GM12878 (cell line): Measurements from ENCODE around the gene KLF11. TPM values are rescaled to one million over a fixed set of nuclear protein-coding genes. Genes with fewer than 3 reads are reported as not detected.

ENCODE experiments used
- ATAC-seq: fragments of 200-7000 bp; cut with Tn5 transposase; 3 replicates; pipeline ENCODE4 v1.9.1; 2020; ENCODE audit warnings: mild to moderate bottlenecking, moderate library complexity
- BruUV-seq: library from RNA; stranded (reverse); fragments of 400-500 nt; replicated peaks from 2 replicates; lab custom pipeline; 2021; lab: Mats Ljungman, UMichigan
- CTCF ChIA-PET: fragments of 300-600 bp; sonication (Branson Sonifier 250); formaldehyde crosslinking; extraction: SDS; loops from one replicate; lab custom pipeline; 2021; ENCODE audit warnings: inconsistent platforms; lab: Yijun Ruan, JAX
- POLR2A ChIA-PET: fragments of 350-600 bp; formaldehyde crosslinking; extraction: SDS; loops from one replicate; lab custom pipeline; 2021; ENCODE audit warnings: inconsistent platforms; lab: Charles Lee
- RAD21 ChIA-PET: fragments of 300-600 bp; sonication (Branson Sonifier 250); formaldehyde crosslinking; loops from one replicate; lab custom pipeline; 2023; ENCODE audit warnings: antibody characterized with exemption; ENCODE audit not compliant: unreplicated experiment; lab: Charles Lee
- SMC1A ChIA-PET: fragments of 300-600 bp; sonication (Branson Sonifier 250); formaldehyde crosslinking; loops from one replicate; lab custom pipeline; 2023; ENCODE audit not compliant: unreplicated experiment, uncharacterized antibody; lab: Charles Lee
- DNase-seq: peaks from one replicate; pipeline ENCODE4 v3.0.0-alpha.2; 2011; ENCODE audit warnings: low read depth, low spot score
- FAIRE-seq: peaks from 3 replicates; lab custom pipeline; 2011; peaks lifted over from hg19 to GRCh38; lab: Jason Lieb, UNC
- H2AFZ ChIP-seq: 2 replicates; pipeline ENCODE4 v1.6.0; 2011; ENCODE audit warnings: low read depth, low read length, control low read depth; ENCODE audit not compliant: control insufficient read depth
- H3K27ac ChIP-seq: 2 replicates; pipeline ENCODE4 v1.5.1; 2011; ENCODE audit warnings: control low read depth; ENCODE audit not compliant: control insufficient read depth, insufficient read depth
- H3K27me3 ChIP-seq, 2 experiments: replicated peaks in 1 of 2; 2 replicates each; pipeline versions ENCODE4 v1.6.0 to v1.6.1; 2011; ENCODE audit warnings: low read length in 1 of 2; ENCODE audit not compliant: control insufficient read depth in 2 of 2, insufficient read depth in 2 of 2
- H3K36me3 ChIP-seq, 2 experiments: 2 replicates each; pipeline ENCODE4 v1.5.1; 2011; ENCODE audit warnings: low read length in 1 of 2; ENCODE audit not compliant: control insufficient read depth in 2 of 2, insufficient read depth in 2 of 2
- H3K4me1 ChIP-seq: 2 replicates; pipeline ENCODE4 v1.6.1; 2011; ENCODE audit warnings: mild to moderate bottlenecking, low read length, moderate library complexity, mixed read lengths; ENCODE audit not compliant: control insufficient read depth, insufficient read depth
- H3K4me2 ChIP-seq: 2 replicates; pipeline ENCODE4 v1.6.0; 2011; ENCODE audit warnings: control low read depth; ENCODE audit not compliant: control insufficient read depth, insufficient read depth
- H3K4me3 ChIP-seq: fragments of 200-600 bp; sonication (generic); 2 replicates; pipeline ENCODE4 v1.5.1; 2016
- H3K79me2 ChIP-seq: 2 replicates; pipeline ENCODE4 v1.6.0; 2011; ENCODE audit warnings: low read length; ENCODE audit not compliant: control insufficient read depth, insufficient read depth
- H3K9ac ChIP-seq: 2 replicates; pipeline ENCODE4 v1.8.0; 2011; ENCODE audit warnings: low read length, control low read depth, mixed read lengths; ENCODE audit not compliant: control insufficient read depth, insufficient read depth
- H3K9me3 ChIP-seq: replicated peaks from 3 replicates; pipeline ENCODE4 v1.5.1; 2011; ENCODE audit warnings: mild to moderate bottlenecking, low read length; ENCODE audit not compliant: control insufficient read depth, insufficient read depth
- H4K20me1 ChIP-seq: 2 replicates; pipeline ENCODE4 v1.6.0; 2011; ENCODE audit not compliant: control insufficient read depth, insufficient read depth
- BCL11A ChIP-seq: IDR thresholded peaks from 2 replicates; pipeline ENCODE4 v1.6.1; 2011; ENCODE audit warnings: low read depth, low read length
- BHLHE40 ChIP-seq, 2 experiments: fragments of 450-650 bp in 1 of 2; IDR thresholded peaks; 2 replicates each; pipeline ENCODE4 v1.6.1; 2011 to 2017; ENCODE audit warnings: low read depth in 2 of 2, borderline replicate concordance in 1 of 2, improper control_type of control experiment in 1 of 2, low read length in 1 of 2, mild to moderate bottlenecking in 1 of 2
- CHD2 ChIP-seq: IDR thresholded peaks from 2 replicates; pipeline ENCODE4 v1.6.1; 2011; ENCODE audit warnings: low read depth, low read length, improper control_type of control experiment, borderline replicate concordance
- KLF5 ChIP-seq: fragments of 450-650 bp; IDR thresholded peaks from 2 replicates; pipeline ENCODE4 v1.6.1; 2014; ENCODE audit warnings: mild to moderate bottlenecking; ENCODE audit not compliant: partially characterized antibody
- NFYB ChIP-seq: IDR thresholded peaks from 2 replicates; pipeline ENCODE4 v1.6.1; 2011; ENCODE audit warnings: low read depth, mild to moderate bottlenecking, low read length, improper control_type of control experiment, moderate library complexity; ENCODE audit not compliant: insufficient read depth
- NRF1 ChIP-seq: conservative IDR thresholded peaks from 2 replicates; pipeline ENCODE4 v1.6.1; 2011; ENCODE audit warnings: mild to moderate bottlenecking, low read depth, low read length, improper control_type of control experiment
- PAX5 ChIP-seq: IDR thresholded peaks from 2 replicates; pipeline ENCODE4 v1.6.1; 2011; ENCODE audit warnings: low read depth, low read length, borderline replicate concordance
- PAX8 ChIP-seq: fragments of 450-650 bp; IDR thresholded peaks from 2 replicates; pipeline ENCODE4 v1.6.1; 2017; ENCODE audit warnings: mild to moderate bottlenecking, moderate library complexity
- POU2F2 ChIP-seq: IDR thresholded peaks from 3 replicates; pipeline ENCODE4 v1.6.1; 2011; ENCODE audit warnings: low read depth, mild to moderate bottlenecking, low read length, borderline replicate concordance
- RUNX3 ChIP-seq: IDR thresholded peaks from 2 replicates; pipeline ENCODE4 v1.6.1; 2012; ENCODE audit warnings: low read length, inconsistent platforms
- SP1 ChIP-seq: IDR thresholded peaks from one replicate; pipeline ENCODE4 v1.6.1; 2011; ENCODE audit warnings: low read depth, low read length
- TCF12 ChIP-seq: IDR thresholded peaks from 2 replicates; pipeline ENCODE4 v1.6.1; 2011; ENCODE audit warnings: low read depth, mild to moderate bottlenecking, low read length
- WGBS: methylation state at CpG from one replicate; pipeline ENCODE4 v1.1.6; 2016; ENCODE audit warnings: low lambda C conversion rate; ENCODE audit not compliant: insufficient replicate concordance, insufficient coverage; ENCODE audit errors: missing lambda C conversion rate; 5-methylcytosine and 5-hydroxymethylcytosine counted together
- in situ Hi-C: fragments of 300-500 bp; cut with MboI; formaldehyde crosslinking; loops from 9 replicates; pipeline ENCODE4 v1.14.3; 2018; ENCODE audit warnings: mixed read lengths
- intact Hi-C: fragments of 100-400 bp; cut with micrococcal nuclease; formaldehyde crosslinking; loops from one replicate; pipeline ENCODE4 v1.14.2; 2022; ENCODE audit not compliant: unreplicated experiment
- polyA plus RNA-seq, 11 experiments: library from polyadenylated mRNA; depleted of rRNA in 4 of 11; unstranded in 6 of 11; stranded (reverse) in 5 of 11; fragments of >200 nt; fragmentation: Nextera tagmentation in 4 of 11; fragmentation: Illumina TruSeq in 1 of 11; extraction: Ambion mirVana in 4 of 11; extraction: Trizol in 1 of 11; gene quantifications; 1 replicate in 1 of 11; 2 replicates in 10 of 11; pipeline versions ENCODE4 v1.2.1 to v1.2.3, GENCODE V29; 2011 to 2016; ENCODE audit warnings: inconsistent platforms in 2 of 11, missing spikeins in 2 of 11, low read depth in 1 of 11
- total RNA-seq, 4 experiments: library from RNA; depleted of rRNA in 3 of 4; stranded (reverse); fragments of >200 nt in 3 of 4; fragmentation: Illumina TruSeq in 1 of 4; extraction: Trizol in 1 of 4; gene quantifications; 2 replicates each; pipeline versions ENCODE4 v1.2.1 to v1.2.3, GENCODE V29; 2013 to 2021
- TF ChIP-seq, protein P1 (sequence below): IDR thresholded peaks from 2 replicates; pipeline ENCODE4 v1.6.1; 2012; ENCODE audit warnings: low read depth, low read length, improper control_type of control experiment
- TF ChIP-seq, protein P2 (sequence below): fragments of 450-650 bp; IDR thresholded peaks from 2 replicates; pipeline ENCODE4 v1.6.1; 2016; ENCODE audit warnings: mild to moderate bottlenecking, moderate library complexity, borderline replicate concordance
- TF ChIP-seq, protein P3 (sequence below): fragments of 450-650 bp; IDR thresholded peaks from 2 replicates; pipeline ENCODE4 v1.6.1; 2017; ENCODE audit warnings: low read depth, mild to moderate bottlenecking, moderate library complexity
- TF ChIP-seq, protein P4 (sequence below): IDR thresholded peaks from 2 replicates; pipeline ENCODE4 v1.6.1; 2012; ENCODE audit warnings: low read depth, low read length, improper control_type of control experiment

KLF11 gene
- total and polyA plus RNA-seq, 10 of the 15 experiments (the other 5 are each of a cell fraction or from before 2014, with no cell fraction given): 0.03 to 0.54 (median 0.14) TPM; not detected in 1

DNA sequence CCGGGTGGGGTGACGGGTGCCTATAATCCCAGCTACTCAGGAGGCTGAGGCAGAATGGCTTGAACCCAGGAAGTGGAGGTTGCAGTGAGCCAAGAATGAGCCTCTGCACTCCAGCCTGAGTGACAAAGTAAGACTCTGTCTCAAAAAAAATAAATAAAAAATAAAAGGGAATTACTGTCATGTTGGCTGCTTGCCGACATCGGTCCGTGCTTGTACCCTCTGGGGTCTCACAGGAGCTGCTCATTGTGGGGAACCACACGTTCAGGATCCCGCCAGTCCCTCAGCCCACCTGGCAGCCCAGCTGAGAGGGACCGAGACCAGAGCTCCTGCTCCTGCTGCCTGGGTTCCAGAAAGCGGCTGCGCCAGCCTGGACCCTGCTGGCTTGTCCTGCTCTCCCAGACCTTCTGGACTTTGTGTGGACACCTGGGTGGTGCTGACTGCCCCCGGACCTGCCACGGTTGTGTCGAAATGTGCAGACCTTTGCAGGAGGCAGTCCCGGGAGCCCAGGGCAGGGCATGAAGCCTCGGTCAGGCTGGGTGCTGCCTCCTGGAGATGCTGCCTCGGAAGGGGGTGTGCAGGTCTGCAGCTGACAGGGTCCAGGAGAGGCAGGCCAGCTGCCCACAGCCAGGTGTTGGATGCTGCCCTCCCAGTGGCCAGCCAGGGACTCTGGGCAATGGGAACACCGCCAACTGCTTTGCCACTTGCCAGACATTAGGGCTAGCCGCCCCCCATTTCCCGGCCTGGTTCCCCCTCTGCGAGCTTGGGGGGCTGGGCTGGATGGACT, 16.4 kb downstream of the KLF11 start:
- FAIRE-seq (no peak), ATAC-seq (no peak), DNase-seq (no peak)
- WGBS: 72% methylated on average over 20 of the region's 20 CpGs
- H3K9ac ChIP-seq: no peak overlapping the region
- no peaks in the 10 kb centered on the region for H3K9me3 ChIP-seq
- intact Hi-C loops: no loop called here
- H2AFZ ChIP-seq: no peak overlapping the region
- no peaks in the 10 kb centered on the region for H3K36me3 ChIP-seq
- ChIA-PET SMC1A (interaction anchor here (1.2 kb wide), 1 partner anchor 11 kb away, joined by 3 read pairs; no protein-coding TSS in a partner anchor), POLR2A (interaction anchor here (0.5 kb wide), 1 partner anchor 19 kb away, joined by 4 read pairs; no protein-coding TSS in a partner anchor), RAD21 (no interaction called here), CTCF (interaction anchor here (1.3 kb wide), 1 partner anchor 19 kb away, joined by 3 read pairs; no protein-coding TSS in a partner anchor)
- H3K79me2 ChIP-seq: no peaks in the 10 kb centered on the region
- no peaks in the 10 kb centered on the region; a peak in 1 of 4 replicates for H3K27me3 ChIP-seq
- H3K4me2 ChIP-seq: no peak overlapping the region
- no peaks in the 10 kb centered on the region for H4K20me1 ChIP-seq
- in situ Hi-C loops: no loop called here
- H3K4me1 ChIP-seq: no peaks in the 10 kb centered on the region
- no peak overlapping the region for H3K27ac ChIP-seq
- H3K4me3 ChIP-seq: no peak overlapping the region
- TF ChIP-seq NFYB (no peak), BCL11A (no peak), POU2F2 (no peak), PAX5 (no peak), SP1 (no peak), KLF5 (no peak), PAX8 (no peak), BHLHE40 (IDR thresholded peaks at IDR 0.05; ENCODE audit: borderline replicate concordance in 1 of 2, low read depth in 2 of 2, low read length in 1 of 2) (no peak), NRF1 (no peak), TCF12 (no peak), RUNX3 (no peak), CHD2 (no peak)
- TF ChIP-seq, protein P1, sequence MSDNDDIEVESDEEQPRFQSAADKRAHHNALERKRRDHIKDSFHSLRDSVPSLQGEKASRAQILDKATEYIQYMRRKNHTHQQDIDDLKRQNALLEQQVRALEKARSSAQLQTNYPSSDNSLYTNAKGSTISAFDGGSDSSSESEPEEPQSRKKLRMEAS: no peak
- TF ChIP-seq, protein P2, sequence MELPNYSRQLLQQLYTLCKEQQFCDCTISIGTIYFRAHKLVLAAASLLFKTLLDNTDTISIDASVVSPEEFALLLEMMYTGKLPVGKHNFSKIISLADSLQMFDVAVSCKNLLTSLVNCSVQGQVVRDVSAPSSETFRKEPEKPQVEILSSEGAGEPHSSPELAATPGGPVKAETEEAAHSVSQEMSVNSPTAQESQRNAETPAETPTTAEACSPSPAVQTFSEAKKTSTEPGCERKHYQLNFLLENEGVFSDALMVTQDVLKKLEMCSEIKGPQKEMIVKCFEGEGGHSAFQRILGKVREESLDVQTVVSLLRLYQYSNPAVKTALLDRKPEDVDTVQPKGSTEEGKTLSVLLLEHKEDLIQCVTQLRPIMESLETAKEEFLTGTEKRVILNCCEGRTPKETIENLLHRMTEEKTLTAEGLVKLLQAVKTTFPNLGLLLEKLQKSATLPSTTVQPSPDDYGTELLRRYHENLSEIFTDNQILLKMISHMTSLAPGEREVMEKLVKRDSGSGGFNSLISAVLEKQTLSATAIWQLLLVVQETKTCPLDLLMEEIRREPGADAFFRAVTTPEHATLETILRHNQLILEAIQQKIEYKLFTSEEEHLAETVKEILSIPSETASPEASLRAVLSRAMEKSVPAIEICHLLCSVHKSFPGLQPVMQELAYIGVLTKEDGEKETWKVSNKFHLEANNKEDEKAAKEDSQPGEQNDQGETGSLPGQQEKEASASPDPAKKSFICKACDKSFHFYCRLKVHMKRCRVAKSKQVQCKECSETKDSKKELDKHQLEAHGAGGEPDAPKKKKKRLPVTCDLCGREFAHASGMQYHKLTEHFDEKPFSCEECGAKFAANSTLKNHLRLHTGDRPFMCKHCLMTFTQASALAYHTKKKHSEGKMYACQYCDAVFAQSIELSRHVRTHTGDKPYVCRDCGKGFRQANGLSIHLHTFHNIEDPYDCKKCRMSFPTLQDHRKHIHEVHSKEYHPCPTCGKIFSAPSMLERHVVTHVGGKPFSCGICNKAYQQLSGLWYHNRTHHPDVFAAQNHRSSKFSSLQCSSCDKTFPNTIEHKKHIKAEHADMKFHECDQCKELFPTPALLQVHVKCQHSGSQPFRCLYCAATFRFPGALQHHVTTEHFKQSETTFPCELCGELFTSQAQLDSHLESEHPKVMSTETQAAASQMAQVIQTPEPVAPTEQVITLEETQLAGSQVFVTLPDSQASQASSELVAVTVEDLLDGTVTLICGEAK: no peak
- TF ChIP-seq, protein P3, sequence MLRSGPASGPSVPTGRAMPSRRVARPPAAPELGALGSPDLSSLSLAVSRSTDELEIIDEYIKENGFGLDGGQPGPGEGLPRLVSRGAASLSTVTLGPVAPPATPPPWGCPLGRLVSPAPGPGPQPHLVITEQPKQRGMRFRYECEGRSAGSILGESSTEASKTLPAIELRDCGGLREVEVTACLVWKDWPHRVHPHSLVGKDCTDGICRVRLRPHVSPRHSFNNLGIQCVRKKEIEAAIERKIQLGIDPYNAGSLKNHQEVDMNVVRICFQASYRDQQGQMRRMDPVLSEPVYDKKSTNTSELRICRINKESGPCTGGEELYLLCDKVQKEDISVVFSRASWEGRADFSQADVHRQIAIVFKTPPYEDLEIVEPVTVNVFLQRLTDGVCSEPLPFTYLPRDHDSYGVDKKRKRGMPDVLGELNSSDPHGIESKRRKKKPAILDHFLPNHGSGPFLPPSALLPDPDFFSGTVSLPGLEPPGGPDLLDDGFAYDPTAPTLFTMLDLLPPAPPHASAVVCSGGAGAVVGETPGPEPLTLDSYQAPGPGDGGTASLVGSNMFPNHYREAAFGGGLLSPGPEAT: no peak
- TF ChIP-seq, protein P4, sequence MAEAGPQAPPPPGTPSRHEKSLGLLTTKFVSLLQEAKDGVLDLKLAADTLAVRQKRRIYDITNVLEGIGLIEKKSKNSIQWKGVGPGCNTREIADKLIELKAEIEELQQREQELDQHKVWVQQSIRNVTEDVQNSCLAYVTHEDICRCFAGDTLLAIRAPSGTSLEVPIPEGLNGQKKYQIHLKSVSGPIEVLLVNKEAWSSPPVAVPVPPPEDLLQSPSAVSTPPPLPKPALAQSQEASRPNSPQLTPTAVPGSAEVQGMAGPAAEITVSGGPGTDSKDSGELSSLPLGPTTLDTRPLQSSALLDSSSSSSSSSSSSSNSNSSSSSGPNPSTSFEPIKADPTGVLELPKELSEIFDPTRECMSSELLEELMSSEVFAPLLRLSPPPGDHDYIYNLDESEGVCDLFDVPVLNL: no peak
- TF ChIP-seq, all 136 proteins: peak for 0
- no TSS peak for BruUV-seq
